Mesendoderm (in vitro differentiated cells): Measurements from ENCODE around the gene VPS18.

Experiments used
- DNase-seq: peaks from one replicate; pipeline ENCODE4 v3.0.0; 2013
- H2AK5ac ChIP-seq: 2 replicates; pipeline ENCODE4 v1.6.1; 2013; ENCODE audit warnings: low read length, inconsistent platforms
- H2BK120ac ChIP-seq: 2 replicates; pipeline ENCODE4 v1.6.1; 2013; ENCODE audit warnings: low read depth, mild to moderate bottlenecking, low read length, moderate library complexity, mixed read lengths
- H2BK15ac ChIP-seq: replicated peaks from 2 replicates; pipeline ENCODE4 v1.6.1; 2013; ENCODE audit warnings: low read depth, mild to moderate bottlenecking, moderate library complexity
- H2BK5ac ChIP-seq: 2 replicates; pipeline ENCODE4 v1.6.1; 2013; ENCODE audit warnings: low read length, inconsistent platforms
- H3K18ac ChIP-seq: 2 replicates; pipeline ENCODE4 v1.6.1; 2013; ENCODE audit warnings: mild to moderate bottlenecking, low read length, mixed read lengths
- H3K23ac ChIP-seq: one replicate; pipeline ENCODE4 v1.6.1; 2013; ENCODE audit warnings: low read length
- H3K27ac ChIP-seq: 2 replicates; pipeline ENCODE4 v1.5.1; 2013; ENCODE audit warnings: low read depth, mild to moderate bottlenecking, inconsistent platforms, low read length, moderate library complexity
- H3K27me3 ChIP-seq: 2 replicates; pipeline ENCODE4 v1.6.1; 2013; ENCODE audit warnings: low read length, control low read depth, mild to moderate bottlenecking, inconsistent platforms; ENCODE audit not compliant: insufficient read depth, poor library complexity
- H3K36me3 ChIP-seq: 2 replicates; pipeline ENCODE4 v1.6.1; 2013; ENCODE audit warnings: low read length, inconsistent platforms; ENCODE audit not compliant: control insufficient read depth, insufficient read depth
- H3K4ac ChIP-seq: one replicate; pipeline ENCODE4 v1.6.1; 2013; ENCODE audit warnings: low read depth, mild to moderate bottlenecking, low read length, moderate library complexity
- H3K4me1 ChIP-seq: 2 replicates; pipeline ENCODE4 v1.6.1; 2013; ENCODE audit warnings: low read depth, low read length, inconsistent platforms; ENCODE audit not compliant: control insufficient read depth
- H3K4me2 ChIP-seq: 2 replicates; pipeline ENCODE4 v1.6.1; 2013; ENCODE audit warnings: low read length
- H3K4me3 ChIP-seq: 2 replicates; pipeline ENCODE4 v1.5.1; 2013; ENCODE audit warnings: mild to moderate bottlenecking, low read length
- H3K56ac ChIP-seq: one replicate; pipeline ENCODE4 v1.6.1; 2013; ENCODE audit warnings: low read length
- H3K79me1 ChIP-seq: 2 replicates; pipeline ENCODE4 v1.6.1; 2013; ENCODE audit warnings: low read length, inconsistent platforms
- H3K79me2 ChIP-seq: 2 replicates; pipeline ENCODE4 v1.6.1; 2013; ENCODE audit warnings: mild to moderate bottlenecking, low read length; ENCODE audit not compliant: control insufficient read depth, insufficient read depth
- H3K9ac ChIP-seq: 2 replicates; pipeline ENCODE4 v1.6.1; 2013; ENCODE audit warnings: low read length, inconsistent platforms
- H4K5ac ChIP-seq: one replicate; pipeline ENCODE4 v1.6.1; 2013; ENCODE audit warnings: low read length
- H4K8ac ChIP-seq: one replicate; pipeline ENCODE4 v1.6.1; 2013; ENCODE audit warnings: low read depth, mild to moderate bottlenecking, control low read depth, low read length, moderate library complexity
- WGBS: extraction: QIAGEN DNeasy Blood & Tissue Kit; methylation state at CpG from one replicate; pipeline ENCODE4 v1.1.7; 2013; ENCODE audit warnings: low lambda C conversion rate, missing lambda C conversion rate; ENCODE audit not compliant: insufficient coverage; ENCODE audit errors: extremely low coverage; 5-methylcytosine and 5-hydroxymethylcytosine counted together

VPS18 gene

DNA sequence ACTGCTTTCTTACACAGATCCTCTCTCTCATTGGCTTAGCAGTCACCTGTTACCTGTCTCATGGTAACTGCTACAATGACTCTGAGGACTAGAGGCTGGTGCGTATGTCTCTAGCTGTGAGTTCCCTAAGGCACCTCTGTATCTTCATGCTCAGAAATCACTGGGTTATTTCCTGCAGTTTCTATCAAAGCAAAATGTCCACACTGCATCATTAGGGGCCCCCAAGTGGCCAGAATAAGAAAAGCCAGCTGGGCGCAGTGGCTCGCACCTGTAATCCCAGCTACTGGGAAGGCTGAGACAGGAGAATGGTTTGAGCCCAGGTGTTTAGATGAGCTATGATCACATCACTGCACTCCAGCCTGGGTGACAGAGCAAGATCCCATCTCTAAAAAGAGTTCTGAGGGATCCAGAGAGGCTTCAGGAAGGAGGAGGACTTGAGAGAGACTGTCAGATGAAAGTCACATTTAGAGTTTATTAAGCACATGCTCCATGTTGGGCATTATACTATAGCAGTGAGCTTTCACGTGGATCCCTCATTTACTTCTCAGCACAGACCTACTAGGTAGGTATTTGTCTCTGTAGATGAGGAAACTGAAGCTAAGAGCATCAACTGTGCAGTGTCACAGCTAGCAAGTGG lies 2.3 kb upstream of the VPS18 start:
- Histone ChIP-seq H3K36me3 (no peaks in the 10 kb centered on the region), H3K27ac (no peak overlapping the region), H2AK5ac (no peak overlapping the region), H3K4me2 (no peak overlapping the region), H3K79me1 (peaks cover 8% of the 10 kb centered on the region), H3K9ac (no peak overlapping the region), H3K79me2 (peaks cover 6% of the 10 kb centered on the region), H3K23ac (no peak overlapping the region), H4K8ac (no peak overlapping the region), H2BK120ac (no peak overlapping the region), H2BK5ac (no peak overlapping the region), H3K56ac (no peak overlapping the region), H4K5ac (no peak overlapping the region), H3K4me1 (no peaks in the 10 kb centered on the region), H3K27me3 (no peaks in the 10 kb centered on the region), H2BK15ac (no peak overlapping the region), H3K18ac (no peak overlapping the region), H3K4me3 (no peak overlapping the region), H3K4ac (no peak overlapping the region)
- DNase-seq: peak; percentile 54
- no CpG with 5 or more reads among the region's 4 CpGs for WGBS

DNA sequence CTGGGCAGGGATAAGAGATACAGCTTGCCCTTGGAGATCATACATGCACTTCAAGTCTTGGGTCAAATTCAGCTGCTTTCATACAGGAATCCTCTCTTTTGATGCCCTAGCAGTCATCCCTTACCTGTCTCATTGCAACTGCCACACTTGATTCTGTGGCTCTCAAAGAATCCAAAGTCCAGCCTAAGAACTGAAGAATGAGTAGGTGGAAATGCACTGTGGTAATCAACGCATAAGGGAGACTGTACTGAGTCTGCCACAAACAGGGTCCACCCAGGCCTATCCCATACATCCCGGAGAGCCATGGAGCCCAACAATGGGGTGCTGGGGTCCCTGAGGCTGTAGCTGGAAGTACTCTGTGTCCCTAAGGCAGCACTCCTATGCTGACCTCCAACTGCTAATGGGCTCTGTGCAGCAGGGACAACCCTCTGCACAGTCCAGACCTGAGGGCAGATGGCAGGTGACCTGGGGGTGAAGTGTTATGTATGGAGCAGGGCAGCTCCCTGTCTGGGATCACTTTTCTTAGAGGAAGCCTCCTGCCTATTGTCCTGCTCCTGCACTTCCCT lies 1.7 kb upstream of the VPS18 start:
- no peak overlapping the region for H3K9ac ChIP-seq
- no peak overlapping the region for H2AK5ac ChIP-seq
- H3K27me3 ChIP-seq: no peaks in the 10 kb centered on the region
- no peak overlapping the region for H4K8ac ChIP-seq
- H3K56ac ChIP-seq: no peak overlapping the region
- no peak overlapping the region for H2BK5ac ChIP-seq
- H4K5ac ChIP-seq: no peak overlapping the region
- no peak overlapping the region for H3K4me3 ChIP-seq
- H3K23ac ChIP-seq: no peak overlapping the region
- peaks cover 6% of the 10 kb centered on the region for H3K79me2 ChIP-seq
- H2BK15ac ChIP-seq: no peak overlapping the region
- H3K79me1 ChIP-seq: peaks cover 8% of the 10 kb centered on the region
- no peak overlapping the region for H3K4me2 ChIP-seq
- H3K36me3 ChIP-seq: no peaks in the 10 kb centered on the region
- H3K18ac ChIP-seq: no peak overlapping the region
- DNase-seq: no peak
- H3K4ac ChIP-seq: no peak overlapping the region
- H3K27ac ChIP-seq: no peak overlapping the region
- H2BK120ac ChIP-seq: no peak overlapping the region
- WGBS: no CpG with 5 or more reads among the region's 2 CpGs
- no peaks in the 10 kb centered on the region for H3K4me1 ChIP-seq

DNA sequence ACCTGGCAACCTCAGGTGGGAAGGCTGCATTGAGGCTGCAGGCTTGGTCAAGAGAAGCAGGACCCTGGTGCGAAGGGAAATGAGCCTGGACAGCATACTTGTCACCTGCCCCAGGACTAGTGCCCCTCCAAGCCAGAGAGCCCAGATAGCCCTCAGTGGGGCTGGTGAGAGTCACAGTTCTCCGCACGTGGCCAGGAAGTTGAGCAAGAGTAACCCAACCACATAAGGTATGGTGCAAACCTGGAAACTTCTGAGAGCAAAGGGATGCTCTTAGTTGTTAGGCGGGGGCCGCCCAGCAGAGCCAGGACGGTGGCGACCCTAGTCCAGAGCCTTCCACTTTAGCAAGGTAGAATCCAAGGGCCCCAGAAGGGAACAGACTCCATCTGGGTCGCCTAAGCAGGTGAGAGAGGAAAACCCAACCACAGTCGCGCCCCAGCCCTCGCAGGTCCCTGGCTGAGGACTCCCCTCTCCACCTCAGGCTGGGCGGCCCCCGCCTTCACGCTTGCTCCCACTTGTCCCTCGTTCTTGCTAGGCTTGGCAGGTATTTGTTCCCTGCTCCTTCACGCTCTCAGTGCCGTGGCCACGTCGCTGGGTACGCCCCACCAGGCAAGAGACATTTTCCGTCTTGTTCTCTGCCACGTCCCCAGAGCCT lies 1.1 kb upstream of the VPS18 start:
- H3K79me2 ChIP-seq: peaks cover 6% of the 10 kb centered on the region
- peaks cover 8% of the 10 kb centered on the region for H3K79me1 ChIP-seq
- H2BK5ac ChIP-seq: no peak overlapping the region
- H3K4ac ChIP-seq: no peak overlapping the region
- no peak overlapping the region for H2AK5ac ChIP-seq
- no peak overlapping the region for H3K4me2 ChIP-seq
- H3K56ac ChIP-seq: peak overlapping the region; percentile 80
- no peak overlapping the region for H4K5ac ChIP-seq
- no peaks in the 10 kb centered on the region for H3K4me1 ChIP-seq
- no peak overlapping the region for H3K18ac ChIP-seq
- no peak overlapping the region for H3K9ac ChIP-seq
- no peak overlapping the region for H4K8ac ChIP-seq
- H2BK15ac ChIP-seq: no peak overlapping the region
- no peak overlapping the region for H2BK120ac ChIP-seq
- H3K27me3 ChIP-seq: no peaks in the 10 kb centered on the region
- no peaks in the 10 kb centered on the region for H3K36me3 ChIP-seq
- no peak overlapping the region for H3K27ac ChIP-seq
- no peak overlapping the region for H3K4me3 ChIP-seq
- no peak for DNase-seq
- H3K23ac ChIP-seq: no peak overlapping the region
- no CpG with 5 or more reads among the region's 22 CpGs for WGBS

DNA sequence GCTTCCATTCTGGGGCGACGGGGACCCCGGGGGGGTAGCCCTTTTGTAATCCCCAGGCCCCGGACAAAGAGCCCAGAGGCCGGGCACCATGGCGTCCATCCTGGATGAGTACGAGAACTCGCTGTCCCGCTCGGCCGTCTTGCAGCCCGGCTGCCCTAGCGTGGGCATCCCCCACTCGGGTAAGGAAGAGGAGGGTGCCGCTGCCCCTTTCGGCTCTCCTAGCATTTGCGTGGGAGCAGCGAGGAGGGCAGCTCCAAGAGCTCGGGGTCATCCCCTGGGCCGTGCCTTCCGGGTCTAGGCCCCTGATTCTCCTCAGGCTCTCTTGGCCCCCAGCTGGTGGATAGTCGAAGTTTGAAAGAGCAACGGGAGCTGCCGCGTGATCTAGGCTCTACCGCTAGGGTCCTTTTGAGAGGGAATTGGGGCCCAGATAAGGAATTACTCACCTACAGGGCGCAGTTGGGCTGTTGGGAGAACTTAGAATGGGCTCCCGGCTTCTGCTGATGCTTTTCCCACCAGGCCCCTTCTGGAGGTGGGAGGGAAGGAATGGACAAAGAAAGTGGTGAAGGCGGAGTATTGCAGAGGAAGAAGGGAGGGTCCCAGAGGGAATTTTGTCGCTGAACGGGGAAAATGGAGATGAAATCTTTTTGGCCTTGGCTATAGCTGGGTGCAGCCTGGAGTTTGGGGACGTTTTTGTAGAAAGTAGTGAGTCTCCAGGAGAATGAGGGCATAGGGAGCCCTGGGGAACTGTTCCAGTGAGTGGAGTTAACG lies 615 bp downstream of the VPS18 start:
- Histone ChIP-seq H3K27ac (peak overlapping the region; percentile 63), H2AK5ac (no peak overlapping the region), H2BK120ac (no peak overlapping the region), H3K18ac (peak overlapping the region; percentile 22), H3K27me3 (no peaks in the 10 kb centered on the region), H3K79me1 (peaks cover 8% of the 10 kb centered on the region), H3K4me1 (no peaks in the 10 kb centered on the region), H3K56ac (peak overlapping the region; percentile 98), H4K8ac (no peak overlapping the region), H4K5ac (no peak overlapping the region), H3K79me2 (peaks cover 6% of the 10 kb centered on the region), H3K4me3 (peak overlapping the region; percentile 90), H2BK5ac (no peak overlapping the region), H2BK15ac (no peak overlapping the region), H3K23ac (peak overlapping the region; percentile 56), H3K9ac (peak overlapping the region; percentile 94), H3K36me3 (peaks cover 7% of the 10 kb centered on the region), H3K4ac (no peak overlapping the region), H3K4me2 (peak overlapping the region; percentile 61)
- no CpG with 5 or more reads among the region's 33 CpGs for WGBS
- peak; percentile 95 for DNase-seq

DNA sequence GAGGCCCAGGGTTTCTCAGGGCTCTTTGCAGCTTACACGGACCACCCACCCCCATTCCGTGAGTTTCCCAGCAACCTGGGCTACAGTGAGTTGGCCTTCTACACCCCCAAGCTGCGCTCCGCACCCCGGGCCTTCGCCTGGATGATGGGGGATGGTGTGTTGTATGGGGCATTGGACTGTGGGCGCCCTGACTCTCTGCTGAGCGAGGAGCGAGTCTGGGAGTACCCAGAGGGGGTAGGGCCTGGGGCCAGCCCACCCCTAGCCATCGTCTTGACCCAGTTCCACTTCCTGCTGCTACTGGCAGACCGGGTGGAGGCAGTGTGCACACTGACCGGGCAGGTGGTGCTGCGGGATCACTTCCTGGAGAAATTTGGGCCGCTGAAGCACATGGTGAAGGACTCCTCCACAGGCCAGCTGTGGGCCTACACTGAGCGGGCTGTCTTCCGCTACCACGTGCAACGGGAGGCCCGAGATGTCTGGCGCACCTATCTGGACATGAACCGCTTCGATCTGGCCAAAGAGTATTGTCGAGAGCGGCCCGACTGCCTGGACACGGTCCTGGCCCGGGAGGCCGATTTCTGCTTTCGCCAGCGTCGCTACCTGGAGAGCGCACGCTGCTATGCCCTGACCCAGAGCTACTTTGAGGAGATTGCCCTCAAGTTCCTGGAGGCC lies 5.4 kb downstream of the VPS18 start:
- Histone ChIP-seq H3K4me1 (no peaks in the 10 kb centered on the region), H3K23ac (no peak overlapping the region), H4K5ac (no peak overlapping the region), H3K4me3 (no peak overlapping the region), H3K4ac (no peak overlapping the region), H3K36me3 (peaks cover 18% of the 10 kb centered on the region), H3K9ac (no peak overlapping the region), H3K79me1 (peaks cover 11% of the 10 kb centered on the region), H2BK120ac (no peak overlapping the region), H2BK15ac (no peak overlapping the region), H3K27ac (no peak overlapping the region), H3K4me2 (no peak overlapping the region), H3K79me2 (peaks cover 6% of the 10 kb centered on the region), H2AK5ac (no peak overlapping the region), H2BK5ac (no peak overlapping the region), H3K27me3 (no peaks in the 10 kb centered on the region), H4K8ac (no peak overlapping the region), H3K56ac (no peak overlapping the region), H3K18ac (no peak overlapping the region)
- WGBS: no CpG with 5 or more reads among the region's 33 CpGs
- no peak for DNase-seq
